Liver (tissue), 3 donors: ENCODE measurements around the gene MSI2.

Experiments
- CTCF ChIP-seq: fragments of 150-350 bp; IDR thresholded peaks from 2 replicates; pipeline ENCODE4 v1.5.1; 2017; ENCODE audit warnings: improper control_type of control experiment, low read depth, low read length; ENCODE audit not compliant: missing input control
- RAD21 ChIP-seq, 2 donors: IDR thresholded peaks; 2 replicates each; pipeline ENCODE4 v1.6.1; 2016; ENCODE audit warnings: antibody characterized with exemption in 2 of 2, mild to moderate bottlenecking in 2 of 2
- REST ChIP-seq: IDR thresholded peaks from 2 replicates; pipeline ENCODE4 v1.6.1; 2016; ENCODE audit warnings: antibody characterized with exemption, mild to moderate bottlenecking
- SP1 ChIP-seq: IDR thresholded peaks from 2 replicates; pipeline ENCODE4 v1.6.1; 2018; ENCODE audit warnings: antibody characterized with exemption, mild to moderate bottlenecking
- donor health status: healthy.
- donor health status: healthy.

GRCh38 chr17:57553991-57554825, 297.9 kb downstream of the MSI2 start:
- no peak for TF ChIP-seq CTCF
- TF ChIP-seq SP1 = no peak
- TF ChIP-seq REST = no peak
- TF ChIP-seq RAD21 (IDR thresholded peaks at IDR 0.05) = no peak
